Neutrophil (primary cell): ENCODE measurements around the gene TERT.

Experiments
- H3K27ac ChIP-seq: fragments of 200-600 bp; sonication (generic); 2 replicates; pipeline ENCODE4 v1.5.1; 2016; ENCODE audit warnings: mild to moderate bottlenecking, moderate library complexity
- H3K27me3 ChIP-seq: fragments of 200-600 bp; sonication (generic); 2 replicates; pipeline ENCODE4 v1.6.0; 2016; ENCODE audit warnings: mild to moderate bottlenecking
- H3K36me3 ChIP-seq: fragments of 200-600 bp; sonication (generic); 2 replicates; pipeline ENCODE4 v1.5.1; 2017
- H3K4me1 ChIP-seq, 2 experiments: fragments of 200-600 bp in 1 of 2; sonication (generic) in 1 of 2; 1 replicate in 1 of 2; 2 replicates in 1 of 2; pipeline versions ENCODE4 v1.5.1 to v1.6.1; 2013 to 2016; ENCODE audit warnings: low read depth in 1 of 2, low read length in 1 of 2, mild to moderate bottlenecking in 1 of 2, moderate library complexity in 1 of 2; ENCODE audit not compliant: control insufficient read depth in 1 of 2, insufficient read depth in 1 of 2
- H3K4me3 ChIP-seq, 2 experiments: fragments of 200-600 bp in 1 of 2; sonication (generic) in 1 of 2; 1 replicate in 1 of 2; 2 replicates in 1 of 2; pipeline ENCODE4 v1.5.1; 2013 to 2016; ENCODE audit warnings: low read depth in 1 of 2, low read length in 1 of 2, mild to moderate bottlenecking in 1 of 2, moderate library complexity in 1 of 2
- H3K9me3 ChIP-seq: fragments of 200-600 bp; sonication (generic); 2 replicates; pipeline ENCODE4 v1.5.1; 2016
- TF ChIP-seq, protein P1 (sequence below): fragments of 200-600 bp; sonication (generic); IDR thresholded peaks from 2 replicates; pipeline ENCODE4 v1.5.1; 2016; ENCODE audit warnings: antibody characterized with exemption

The TERT gene

DNA sequence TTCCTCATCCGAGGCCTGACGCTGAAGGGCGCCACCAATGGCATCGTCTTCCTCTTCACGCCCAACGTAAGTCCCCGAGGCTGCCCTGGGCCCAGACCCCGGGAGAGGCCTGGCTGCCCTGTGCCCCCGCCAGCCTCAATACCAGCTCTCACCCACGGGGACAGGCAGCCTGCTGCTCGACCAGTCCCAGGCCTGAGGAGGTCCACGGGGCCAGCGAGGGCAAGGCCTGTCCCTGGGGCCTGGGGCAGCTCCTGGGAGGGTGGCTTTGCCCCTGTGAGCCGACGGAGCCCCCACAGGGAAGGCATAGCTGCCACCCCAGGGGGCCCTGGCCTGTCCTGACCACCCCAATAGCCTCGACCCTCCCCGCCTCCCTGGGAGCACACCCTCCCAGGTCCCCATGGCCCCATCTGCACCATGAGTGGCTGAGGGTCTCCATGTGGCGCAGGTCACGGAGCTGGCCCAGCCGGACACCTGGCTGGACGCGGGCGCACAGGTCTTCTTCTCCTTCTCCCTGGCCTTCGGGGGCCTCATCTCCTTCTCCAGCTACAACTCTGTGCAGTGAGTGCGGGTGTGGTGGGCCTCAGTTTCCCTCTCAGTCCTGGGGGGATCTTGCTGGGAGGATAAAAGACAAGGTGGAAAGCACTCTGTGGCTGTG is 81.2 kb downstream of the TERT start:
- Histone ChIP-seq H3K4me3 (no peak overlapping the region), H3K27me3 (no peaks in the 10 kb centered on the region), H3K36me3 (no peaks in the 10 kb centered on the region), H3K4me1 (no peaks in the 10 kb centered on the region), H3K9me3 (no peaks in the 10 kb centered on the region), H3K27ac (no peak overlapping the region)
- TF ChIP-seq, protein P1, sequence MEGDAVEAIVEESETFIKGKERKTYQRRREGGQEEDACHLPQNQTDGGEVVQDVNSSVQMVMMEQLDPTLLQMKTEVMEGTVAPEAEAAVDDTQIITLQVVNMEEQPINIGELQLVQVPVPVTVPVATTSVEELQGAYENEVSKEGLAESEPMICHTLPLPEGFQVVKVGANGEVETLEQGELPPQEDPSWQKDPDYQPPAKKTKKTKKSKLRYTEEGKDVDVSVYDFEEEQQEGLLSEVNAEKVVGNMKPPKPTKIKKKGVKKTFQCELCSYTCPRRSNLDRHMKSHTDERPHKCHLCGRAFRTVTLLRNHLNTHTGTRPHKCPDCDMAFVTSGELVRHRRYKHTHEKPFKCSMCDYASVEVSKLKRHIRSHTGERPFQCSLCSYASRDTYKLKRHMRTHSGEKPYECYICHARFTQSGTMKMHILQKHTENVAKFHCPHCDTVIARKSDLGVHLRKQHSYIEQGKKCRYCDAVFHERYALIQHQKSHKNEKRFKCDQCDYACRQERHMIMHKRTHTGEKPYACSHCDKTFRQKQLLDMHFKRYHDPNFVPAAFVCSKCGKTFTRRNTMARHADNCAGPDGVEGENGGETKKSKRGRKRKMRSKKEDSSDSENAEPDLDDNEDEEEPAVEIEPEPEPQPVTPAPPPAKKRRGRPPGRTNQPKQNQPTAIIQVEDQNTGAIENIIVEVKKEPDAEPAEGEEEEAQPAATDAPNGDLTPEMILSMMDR, result no peak

DNA sequence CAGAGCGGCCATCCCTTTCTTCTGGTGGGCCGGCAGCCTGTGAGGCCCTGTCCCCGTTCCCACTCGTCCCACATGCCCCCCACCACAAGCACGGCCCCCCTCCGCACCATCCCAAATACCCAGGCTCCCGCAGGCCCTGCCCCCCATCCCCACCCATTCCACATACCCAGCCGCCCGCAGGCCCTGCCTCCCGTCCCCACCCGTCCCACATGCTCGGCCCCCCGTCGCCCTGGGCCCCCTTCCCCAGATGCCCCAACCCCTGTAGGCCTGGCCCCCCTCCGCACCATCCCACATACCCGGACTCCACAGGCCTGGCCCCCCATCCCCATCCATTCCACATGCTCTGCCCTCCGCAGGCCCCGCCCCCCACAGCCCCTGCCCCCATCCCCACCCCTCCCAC is 82.0 kb downstream of the TERT start:
- Histone ChIP-seq H3K9me3 (no peaks in the 10 kb centered on the region), H3K4me1 (no peaks in the 10 kb centered on the region), H3K36me3 (no peaks in the 10 kb centered on the region), H3K27ac (no peak overlapping the region), H3K27me3 (peaks cover 3% of the 10 kb centered on the region), H3K4me3 (no peak overlapping the region)
- TF ChIP-seq, protein P1, result no peak

DNA sequence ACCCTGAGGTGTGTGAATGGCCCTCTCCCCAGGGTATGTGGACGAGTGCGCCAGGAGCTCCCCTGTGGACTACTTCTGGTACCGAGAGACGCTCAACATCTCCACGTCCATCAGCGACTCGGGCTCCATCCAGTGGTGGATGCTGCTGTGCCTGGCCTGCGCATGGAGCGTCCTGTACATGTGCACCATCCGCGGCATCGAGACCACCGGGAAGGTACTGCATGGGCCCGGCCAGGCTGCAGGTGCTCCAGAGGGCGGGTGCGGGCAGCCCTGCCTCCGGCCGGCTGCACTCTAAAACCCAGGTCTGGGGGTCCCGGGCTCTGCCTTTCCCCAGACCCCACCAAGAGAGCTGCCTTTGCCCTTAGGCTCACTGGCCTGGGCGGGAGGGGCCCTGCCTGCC is 82.6 kb downstream of the TERT start:
- Histone ChIP-seq H3K27me3 (peaks cover 9% of the 10 kb centered on the region), H3K9me3 (no peaks in the 10 kb centered on the region), H3K36me3 (no peaks in the 10 kb centered on the region), H3K4me3 (no peak overlapping the region), H3K4me1 (no peaks in the 10 kb centered on the region), H3K27ac (no peak overlapping the region)
- TF ChIP-seq, protein P1, result no peak

DNA sequence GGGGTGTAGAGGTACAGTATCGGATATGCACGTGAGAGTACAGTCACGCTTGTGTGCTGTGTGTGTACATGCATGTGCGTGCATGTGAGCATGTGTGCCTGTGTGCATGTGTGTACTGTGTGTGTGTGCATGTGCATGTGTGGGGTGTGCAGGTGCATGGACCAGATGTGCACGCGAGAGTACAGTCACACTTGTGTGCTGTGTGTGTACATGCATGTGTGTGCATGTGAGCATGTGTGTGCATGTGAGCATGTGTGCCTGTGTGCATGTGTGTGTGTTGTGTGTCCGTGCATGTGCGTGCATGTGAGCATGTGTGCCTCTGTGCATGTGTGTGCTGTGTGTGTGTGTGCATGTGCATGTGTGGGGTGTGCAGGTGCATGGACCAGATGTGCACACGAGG is 83.2 kb downstream of the TERT start:
- Histone ChIP-seq H3K27ac (no peak overlapping the region), H3K27me3 (peaks cover 11% of the 10 kb centered on the region), H3K4me1 (no peaks in the 10 kb centered on the region), H3K9me3 (no peaks in the 10 kb centered on the region), H3K4me3 (no peak overlapping the region), H3K36me3 (no peaks in the 10 kb centered on the region)
- TF ChIP-seq, protein P1, result no peak

DNA sequence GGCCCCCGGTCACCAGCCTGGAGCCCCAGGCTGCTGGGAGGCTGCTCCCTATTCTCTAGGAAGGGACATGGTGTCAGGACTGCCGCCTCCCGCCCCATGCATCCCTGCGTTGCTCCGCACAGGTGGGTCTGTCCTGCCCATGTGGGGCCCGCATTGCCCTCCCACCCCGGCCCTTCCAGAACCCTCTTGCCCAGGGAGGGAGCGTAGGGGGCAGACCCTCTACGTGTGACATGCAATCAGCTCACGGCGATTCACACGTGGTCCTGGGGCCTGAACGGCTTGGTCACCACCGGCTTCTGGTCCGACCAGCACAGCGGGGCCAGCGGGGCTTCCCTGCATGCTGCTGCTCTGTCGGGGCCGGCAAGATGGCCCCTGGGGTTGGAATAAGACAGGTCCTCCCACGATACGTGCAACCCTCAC is 84.0 kb downstream of the TERT start:
- Histone ChIP-seq H3K9me3 (no peaks in the 10 kb centered on the region), H3K27ac (no peak overlapping the region), H3K4me1 (no peaks in the 10 kb centered on the region), H3K27me3 (peaks cover 11% of the 10 kb centered on the region), H3K36me3 (no peaks in the 10 kb centered on the region), H3K4me3 (no peak overlapping the region)
- TF ChIP-seq, protein P1, result no peak
